Measurements from ENCODE around the gene PDX1.
A peak's percentile ranks its signal among the peaks of the same experiment; 100 is the strongest.

PDX1 gene

DNA sequence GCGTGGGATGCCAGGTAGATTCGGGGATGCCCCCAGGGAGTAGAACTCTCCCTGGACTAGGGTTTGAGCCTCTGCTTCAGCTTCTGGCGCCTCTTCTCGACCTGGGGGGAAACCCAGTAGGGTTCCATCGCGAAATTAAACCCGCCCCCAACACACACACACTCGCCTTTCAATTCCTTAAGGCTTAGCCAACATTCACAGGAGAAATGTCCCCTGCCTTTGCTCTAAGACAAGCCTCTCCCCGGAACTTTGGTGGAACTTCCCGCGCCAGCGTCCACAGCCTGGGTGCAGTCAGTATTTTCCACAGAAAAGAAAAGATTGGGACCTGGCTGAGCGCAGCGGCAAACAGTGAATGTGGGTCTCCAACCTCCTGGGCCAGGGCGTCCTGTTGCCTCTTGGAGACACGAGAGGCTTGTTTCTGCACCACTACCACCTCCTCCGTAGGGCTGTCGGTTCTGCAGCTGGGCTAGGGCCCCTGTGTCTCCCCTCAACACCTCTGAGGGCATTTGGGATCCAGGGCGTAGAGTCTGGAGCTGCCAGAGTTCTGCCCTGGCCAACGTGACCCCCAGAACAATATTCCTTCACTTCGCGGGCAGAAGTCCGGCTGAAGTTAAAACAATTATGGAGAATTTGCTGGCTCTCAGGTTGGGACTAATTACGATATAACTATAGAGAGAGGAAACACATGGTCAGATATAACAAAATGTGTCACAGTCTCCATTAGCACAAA is 3.2 kb downstream of the PDX1 start:
- DNase-seq, result no peak

- DNase-seq, result no peak
Observed at GRCh38 chr13:27923794-27924528, 4.2 kb downstream of the PDX1 start.

DNA sequence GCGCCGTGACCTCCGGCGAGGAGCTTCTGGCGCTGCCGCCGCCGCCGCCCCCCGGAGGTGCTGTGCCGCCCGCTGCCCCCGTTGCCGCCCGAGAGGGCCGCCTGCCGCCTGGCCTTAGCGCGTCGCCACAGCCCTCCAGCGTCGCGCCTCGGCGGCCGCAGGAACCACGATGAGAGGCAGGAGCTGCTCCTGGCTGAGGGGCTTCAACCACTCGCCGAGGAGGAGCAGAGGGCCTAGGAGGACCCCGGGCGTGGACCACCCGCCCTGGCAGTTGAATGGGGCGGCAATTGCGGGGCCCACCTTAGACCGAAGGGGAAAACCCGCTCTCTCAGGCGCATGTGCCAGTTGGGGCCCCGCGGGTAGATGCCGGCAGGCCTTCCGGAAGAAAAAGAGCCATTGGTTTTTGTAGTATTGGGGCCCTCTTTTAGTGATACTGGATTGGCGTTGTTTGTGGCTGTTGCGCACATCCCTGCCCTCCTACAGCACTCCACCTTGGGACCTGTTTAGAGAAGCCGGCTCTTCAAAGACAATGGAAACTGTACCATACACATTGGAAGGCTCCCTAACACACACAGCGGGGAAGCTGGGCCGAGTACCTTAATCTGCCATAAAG is 4.8 kb downstream of the PDX1 start:
- DNase-seq, result no peak

DNA sequence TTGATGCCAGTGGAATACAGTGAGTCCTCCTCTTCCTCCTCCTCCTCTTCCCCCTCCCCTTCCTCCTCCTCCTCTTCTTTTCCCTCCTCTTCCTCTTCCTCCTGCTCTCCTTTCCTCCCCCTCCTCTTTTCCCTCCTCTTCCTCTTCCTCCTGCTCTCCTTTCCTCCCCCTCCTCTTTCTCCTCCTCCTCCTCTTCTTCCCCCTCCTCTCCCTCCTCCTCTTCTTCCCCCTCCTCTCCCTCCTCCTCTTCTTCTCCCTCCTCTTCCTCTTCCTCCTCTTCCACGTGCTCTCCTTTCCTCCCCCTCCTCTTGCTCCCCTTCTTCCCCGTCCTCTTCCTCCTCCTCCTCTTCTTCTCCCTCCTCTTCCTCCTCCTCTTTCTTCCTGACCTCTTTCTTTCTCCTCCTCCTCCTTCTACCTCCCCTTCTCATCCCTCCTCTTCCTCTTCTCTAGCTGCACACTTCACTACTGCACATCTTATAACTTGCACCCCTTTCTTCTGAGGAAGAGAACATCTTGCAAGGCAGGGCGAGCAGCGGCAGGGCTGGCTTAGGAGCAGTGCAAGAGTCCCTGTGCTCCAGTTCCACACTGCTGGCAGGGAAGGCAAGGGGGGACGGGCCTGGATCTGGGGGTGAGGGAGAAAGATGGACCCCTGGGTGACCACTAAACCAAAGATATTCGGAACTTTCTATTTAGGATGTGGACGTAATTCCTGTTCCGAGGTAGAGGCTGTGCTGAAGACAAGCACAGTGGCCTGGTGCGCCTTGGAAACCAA is 5.6 kb downstream of the PDX1 start:
- DNase-seq, result no peak

- no peak for DNase-seq
Observed at GRCh38 chr13:27926644-27927434, 7.0 kb downstream of the PDX1 start.

- no peak for DNase-seq
Observed at GRCh38 chr13:27927444-27928352, 7.9 kb downstream of the PDX1 start.

DNA sequence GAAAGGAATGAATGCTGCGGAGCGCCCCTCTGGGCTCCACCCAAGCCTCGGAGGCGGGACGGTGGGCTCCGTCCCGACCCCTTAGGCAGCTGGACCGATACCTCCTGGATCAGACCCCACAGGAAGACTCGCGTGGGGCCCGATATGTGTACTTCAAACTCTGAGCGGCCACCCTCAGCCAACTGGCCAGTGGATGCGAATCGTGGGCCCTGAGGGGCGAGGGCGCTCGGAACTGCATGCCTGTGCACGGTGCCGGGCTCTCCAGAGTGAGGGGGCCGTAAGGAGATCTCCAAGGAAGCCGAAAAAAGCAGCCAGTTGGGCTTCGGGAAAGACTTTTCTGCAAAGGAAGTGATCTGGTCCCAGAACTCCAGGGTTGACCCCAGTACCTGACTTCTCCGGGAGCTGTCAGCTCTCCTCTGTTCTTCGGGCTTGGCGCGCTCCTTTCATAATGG is 8.6 kb downstream of the PDX1 start:
- DNase-seq, result no peak

- no peak for DNase-seq
Observed at GRCh38 chr13:27928805-27929753, 9.3 kb downstream of the PDX1 start.

- no peak for DNase-seq
Observed at GRCh38 chr13:27929868-27930267, 10.1 kb downstream of the PDX1 start.

GRCh38 chr13:27933118-27933517 is 13.3 kb downstream of the PDX1 start:
- no peak for DNase-seq

DNA sequence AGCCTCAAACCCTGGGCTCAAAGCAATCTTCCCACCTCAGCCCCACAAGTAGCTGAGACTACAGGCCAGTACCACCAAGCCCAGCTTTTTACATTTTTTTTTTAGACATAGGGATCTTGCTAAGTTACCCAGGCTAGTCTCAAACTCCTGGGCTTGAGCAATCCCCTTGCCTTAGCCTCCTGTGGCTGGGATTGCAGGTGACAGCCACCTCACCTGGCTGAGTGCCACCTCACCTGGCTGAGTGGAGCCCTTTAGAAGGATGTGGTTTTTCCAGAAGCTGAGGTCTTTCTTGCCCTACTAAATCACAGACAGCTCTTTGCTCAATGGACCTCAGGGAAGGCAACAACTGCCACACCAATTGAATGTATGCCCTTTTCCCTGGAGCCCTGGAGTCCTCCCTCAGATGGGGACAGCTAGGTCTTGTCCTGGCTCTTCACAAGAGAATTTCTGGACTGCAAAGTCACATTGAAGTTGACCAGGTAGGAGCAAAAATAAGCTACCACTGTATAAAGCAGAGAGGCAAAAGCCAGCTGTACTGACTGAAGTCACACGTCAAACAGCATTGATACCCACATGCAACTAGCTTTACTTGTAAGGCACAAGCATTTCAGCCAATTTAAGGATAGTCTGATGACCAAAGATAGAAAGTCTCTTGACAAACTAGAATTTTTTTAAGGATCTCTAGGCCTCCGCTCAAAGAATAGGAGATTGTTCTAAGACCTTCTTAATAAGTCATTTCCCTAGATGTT is 14.0 kb downstream of the PDX1 start:
- no peak for DNase-seq

- DNase-seq, result no peak
Observed at GRCh38 chr13:27942972-27943371, 23.2 kb downstream of the PDX1 start.

DNA sequence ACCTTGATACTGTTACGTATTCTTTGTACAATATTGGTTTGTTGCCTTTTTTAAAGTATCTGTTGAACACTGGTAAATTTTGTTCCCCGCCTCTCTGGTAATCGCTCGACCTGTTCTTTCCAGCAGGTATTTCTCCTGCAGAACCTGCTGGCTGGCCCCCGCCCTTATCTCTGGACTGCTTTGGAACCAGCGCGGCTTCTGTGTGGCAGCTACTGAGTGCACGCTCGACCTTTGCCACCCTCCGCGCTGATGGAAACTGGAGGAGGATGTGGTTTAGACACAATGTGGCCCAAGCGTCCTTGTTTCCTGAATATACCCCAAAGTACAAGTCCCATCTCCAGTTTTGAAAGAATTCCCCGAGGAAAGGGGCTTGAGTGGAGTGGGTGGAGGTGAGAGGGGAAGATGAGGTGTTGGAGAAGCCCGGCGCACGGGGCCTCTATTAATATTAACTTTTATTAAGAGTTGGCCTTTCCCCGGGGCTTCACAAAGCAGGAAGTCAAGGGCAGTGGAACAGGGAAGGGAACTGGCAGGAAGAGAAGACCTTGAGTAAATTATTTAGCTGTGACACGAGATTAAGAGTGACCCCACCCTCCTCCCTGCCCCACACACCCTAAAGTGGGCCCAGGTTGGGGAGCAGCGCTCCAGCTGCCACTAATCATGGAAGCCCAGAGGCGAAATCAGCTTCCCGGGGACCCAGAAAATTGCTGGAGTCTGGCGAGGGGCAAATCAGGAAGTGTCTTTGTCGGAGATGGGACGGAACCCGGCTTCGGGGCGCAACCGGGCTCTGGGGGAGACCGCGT is 33.3 kb downstream of the PDX1 start:
- no peak for DNase-seq

DNA sequence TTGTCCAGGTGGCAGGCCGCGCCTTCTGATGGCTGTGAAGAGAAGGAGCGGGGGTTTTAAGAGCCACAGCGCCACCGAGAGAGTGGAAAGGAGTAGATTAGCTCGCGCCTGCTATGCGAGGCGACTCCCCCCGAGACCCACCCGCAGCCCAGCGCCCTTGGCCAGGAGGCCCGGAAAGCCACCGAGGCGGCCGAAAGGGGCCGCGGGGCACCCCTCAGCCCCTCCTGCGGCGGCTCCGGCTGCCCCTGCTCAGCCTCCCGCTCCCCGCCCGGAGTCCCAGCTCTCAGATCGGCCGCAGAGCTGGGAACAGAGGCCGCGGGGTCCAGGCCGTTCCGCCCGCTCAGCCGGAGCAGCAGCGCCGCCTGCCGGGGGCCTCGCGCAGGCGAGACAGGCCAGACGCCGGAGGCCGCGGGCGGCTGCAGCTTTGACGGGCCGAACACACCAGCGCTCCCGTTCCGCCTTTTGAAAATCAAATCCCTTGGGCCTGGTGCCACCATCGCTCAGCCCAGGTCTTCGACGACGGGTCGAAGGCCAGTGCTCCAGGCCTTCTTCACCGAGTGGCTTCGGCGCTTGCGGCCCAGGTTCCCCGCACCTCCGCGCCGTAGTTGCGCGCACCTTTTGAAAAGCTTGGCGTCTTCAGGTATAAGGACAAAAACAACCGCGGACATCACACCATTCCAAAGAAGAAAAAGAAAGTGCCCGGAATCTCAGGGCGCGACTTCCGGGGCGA is 34.0 kb downstream of the PDX1 start:
- peak; percentile 61 for DNase-seq

- DNase-seq, result peak; percentile 13
Observed at GRCh38 chr13:27954406-27954851, 34.6 kb downstream of the PDX1 start.

GRCh38 chr13:27955014-27955591 is 35.3 kb downstream of the PDX1 start:
- no peak for DNase-seq
